Measurements from ENCODE around the gene DNM3.

Gene DNM3

DNA sequence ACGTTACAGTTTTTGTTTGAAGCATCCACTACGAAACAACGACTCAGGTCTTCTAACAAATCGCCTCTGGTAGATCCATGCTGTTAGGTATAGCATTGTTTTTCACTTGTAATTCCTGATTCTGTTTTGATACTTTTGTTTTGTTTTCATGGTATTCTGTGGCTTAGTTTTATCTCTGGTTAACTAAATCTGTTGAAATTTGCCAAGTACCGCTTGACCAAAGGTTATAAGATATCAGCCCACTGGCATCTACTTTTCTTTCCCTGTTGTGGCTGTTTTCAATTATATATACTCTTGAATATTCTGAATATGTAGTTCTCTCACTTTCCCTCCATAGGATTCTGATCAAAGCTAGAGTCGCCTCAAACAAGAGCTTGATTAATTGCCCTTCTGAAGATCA, 304.4 kb downstream of the DNM3 start:
- ATAC-seq = no peak

DNA sequence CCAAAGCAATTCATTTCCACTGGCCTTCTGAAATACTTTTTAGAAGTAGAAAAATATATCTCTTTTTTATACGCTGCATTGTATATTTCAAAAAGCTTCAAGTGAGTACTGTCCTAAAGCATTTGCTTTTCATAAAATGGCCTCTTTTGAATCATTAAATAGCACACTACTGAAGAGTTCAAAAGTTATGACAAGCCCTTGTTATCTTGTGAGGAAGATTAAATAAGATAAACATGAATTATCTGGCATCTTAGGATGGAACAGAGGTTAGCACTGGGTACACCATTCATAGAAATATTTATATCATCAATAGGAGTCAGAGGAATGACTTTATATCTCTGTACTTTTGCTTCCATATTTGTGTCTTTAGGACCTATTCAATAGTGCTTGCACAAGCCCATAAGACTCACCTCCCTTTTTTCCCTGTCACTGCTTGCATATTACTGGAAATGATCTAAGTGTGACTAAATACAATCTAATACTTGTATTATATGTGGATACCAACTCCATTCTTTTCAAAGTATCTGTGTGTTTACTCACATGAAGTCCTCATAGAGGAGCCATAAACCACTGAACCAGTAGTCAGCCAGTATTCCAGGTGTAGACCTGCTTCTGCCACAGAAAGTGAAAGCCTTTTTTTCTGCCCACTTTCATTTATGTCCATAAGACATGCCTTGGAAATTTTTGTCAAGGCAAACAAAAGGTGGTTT, 305.0 kb downstream of the DNM3 start:
- ATAC-seq = no peak

GRCh38 chr1:172147541-172147940, 306.2 kb downstream of the DNM3 start:
- no peak for ATAC-seq

DNA sequence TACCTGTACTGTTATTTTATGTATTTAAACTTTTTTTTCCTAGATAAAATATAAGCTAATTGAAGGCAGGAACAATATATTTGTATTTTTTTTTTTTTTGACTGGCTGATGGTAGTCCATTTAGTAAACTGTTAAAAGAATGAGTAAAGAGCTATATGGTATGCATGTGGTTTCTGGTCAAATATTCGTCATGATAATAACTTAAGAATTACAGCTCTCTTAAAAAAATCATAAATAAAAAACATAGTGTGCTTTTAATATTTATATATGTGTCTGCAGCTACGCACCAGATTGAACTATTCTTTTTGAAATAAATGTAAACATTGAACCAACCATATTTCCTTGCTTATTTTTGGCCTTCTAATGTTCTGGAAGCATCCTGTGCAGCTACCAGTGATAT, 306.9 kb downstream of the DNM3 start:
- no peak for ATAC-seq

GRCh38 chr1:172148707-172149106, 307.4 kb downstream of the DNM3 start:
- ATAC-seq = no peak

- no peak for ATAC-seq
Measured at GRCh38 chr1:172149346-172149745, 308.0 kb downstream of the DNM3 start.

- peak; percentile 98 to 100 for ATAC-seq
Measured at GRCh38 chr1:172154551-172154950, 313.3 kb downstream of the DNM3 start.

- no peak for ATAC-seq
Measured at GRCh38 chr1:172155766-172156165, 314.5 kb downstream of the DNM3 start.

DNA sequence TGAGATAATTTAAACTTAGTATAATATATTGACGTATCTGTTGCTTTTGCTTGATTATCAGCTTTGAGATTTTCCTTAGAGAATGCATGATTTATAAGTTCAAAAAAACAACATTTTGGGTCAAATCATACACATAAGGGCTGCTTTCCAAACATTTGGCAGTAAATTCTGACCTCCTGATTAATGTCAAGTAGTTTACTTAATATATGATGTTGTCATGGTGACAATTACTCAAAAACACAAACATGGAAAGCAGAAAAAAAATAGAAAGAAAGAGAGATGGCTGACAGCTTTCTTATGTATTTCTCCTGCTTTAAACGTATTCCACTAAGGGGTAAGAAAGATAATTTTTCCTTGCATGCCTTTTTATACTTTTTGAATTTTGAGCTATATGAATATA, 320.9 kb downstream of the DNM3 start:
- ATAC-seq = no peak

GRCh38 chr1:172163498-172164215, 322.4 kb downstream of the DNM3 start:
- no peak for ATAC-seq

GRCh38 chr1:172165403-172165802, 324.1 kb downstream of the DNM3 start:
- no peak for ATAC-seq

DNA sequence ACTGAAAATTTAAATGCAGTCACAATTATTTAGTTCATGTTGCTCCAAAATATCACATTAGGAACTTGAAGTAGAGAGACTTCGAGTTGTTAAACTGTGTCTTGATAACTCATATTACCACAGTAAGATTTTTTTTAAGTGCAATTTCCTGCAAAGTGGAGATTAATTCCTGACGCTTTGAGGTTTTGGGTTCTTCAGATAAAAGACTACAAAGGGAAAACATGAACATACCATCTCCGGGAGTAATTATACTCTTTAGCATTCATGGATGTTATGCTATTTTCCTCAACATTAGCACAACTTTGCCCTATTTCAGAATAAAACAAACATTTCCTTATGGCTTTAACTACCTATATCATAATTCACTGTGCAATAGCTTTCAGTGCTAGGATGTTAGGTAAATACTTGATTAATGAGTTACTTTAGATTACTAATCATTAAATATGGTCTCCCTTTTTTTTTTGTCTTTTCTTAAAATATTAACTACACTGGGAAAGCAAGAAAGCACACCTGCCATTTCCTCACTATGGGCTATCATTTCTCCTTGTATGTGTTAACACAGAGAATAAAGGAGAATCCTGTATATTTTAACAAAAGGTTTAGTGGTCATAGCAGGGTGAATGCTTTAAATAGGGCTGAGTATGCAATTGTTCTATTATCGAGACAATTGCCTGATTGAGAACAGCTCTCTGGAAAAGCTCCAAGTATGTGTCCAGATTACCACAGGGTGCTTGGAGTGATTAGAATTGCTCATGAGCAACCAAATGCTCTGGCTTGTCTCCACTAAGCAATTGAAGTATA, 326.7 kb downstream of the DNM3 start:
- ATAC-seq = no peak

GRCh38 chr1:172168597-172168872, 327.2 kb downstream of the DNM3 start:
- no peak for ATAC-seq

DNA sequence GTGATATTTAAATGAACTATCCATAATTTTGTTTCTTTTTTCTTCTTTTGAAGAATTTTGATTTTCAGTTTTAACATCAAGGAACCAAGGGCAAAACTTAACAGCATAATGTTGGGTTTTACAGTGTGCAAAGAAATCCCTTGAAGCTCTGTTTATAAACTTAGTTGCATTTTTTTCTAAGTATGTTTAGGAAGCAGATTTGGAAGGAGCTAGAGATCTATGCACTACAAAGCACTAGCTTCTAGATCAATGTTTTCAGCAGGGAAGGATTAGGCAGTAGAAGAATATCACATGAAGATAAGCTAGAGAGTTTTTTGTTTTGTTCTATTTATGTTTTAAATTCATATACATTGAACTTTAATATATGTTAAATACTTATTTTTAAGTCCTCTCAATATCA, 328.5 kb downstream of the DNM3 start:
- ATAC-seq = no peak

GRCh38 chr1:172172352-172172831, 331.1 kb downstream of the DNM3 start:
- no peak for ATAC-seq

GRCh38 chr1:172176206-172176605, 334.9 kb downstream of the DNM3 start:
- ATAC-seq = no peak

DNA sequence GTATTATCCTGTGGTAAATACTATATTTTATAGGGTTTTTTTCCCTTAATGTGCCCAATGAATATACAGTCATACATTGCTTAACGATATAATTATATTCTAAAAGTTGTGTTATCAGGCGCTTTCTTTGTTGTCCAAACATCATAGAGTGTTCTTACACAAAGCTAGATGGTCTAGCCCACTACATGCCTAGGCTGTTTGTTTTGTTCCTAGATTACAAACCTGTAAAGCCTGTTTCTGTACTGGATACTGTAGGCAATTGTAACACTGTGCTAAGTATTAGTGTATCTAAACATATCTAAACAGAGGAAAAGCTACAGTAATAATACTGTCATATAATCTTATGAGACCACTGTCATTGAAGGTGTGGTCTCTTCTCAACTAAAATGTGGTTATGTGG, 336.6 kb downstream of the DNM3 start:
- ATAC-seq = no peak

DNA sequence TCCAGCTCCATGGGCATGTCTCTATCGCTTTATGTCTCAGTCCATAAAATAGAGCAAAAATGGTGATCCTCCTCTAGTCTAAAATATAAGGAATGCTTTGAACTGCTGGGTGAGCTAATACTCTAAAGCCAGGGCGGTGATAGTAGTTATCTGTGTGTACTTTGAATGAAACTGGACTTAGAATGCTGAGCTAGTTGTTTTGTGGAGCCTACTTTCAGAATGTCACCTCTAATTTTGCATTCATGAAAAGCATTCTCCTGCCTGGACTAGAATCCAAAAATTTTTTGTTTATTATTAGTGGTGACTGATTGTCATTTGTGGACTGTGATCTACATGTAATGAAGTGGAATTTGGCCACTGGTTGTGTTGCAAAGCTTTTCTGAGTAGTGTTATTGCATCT, 337.6 kb downstream of the DNM3 start:
- no peak for ATAC-seq

DNA sequence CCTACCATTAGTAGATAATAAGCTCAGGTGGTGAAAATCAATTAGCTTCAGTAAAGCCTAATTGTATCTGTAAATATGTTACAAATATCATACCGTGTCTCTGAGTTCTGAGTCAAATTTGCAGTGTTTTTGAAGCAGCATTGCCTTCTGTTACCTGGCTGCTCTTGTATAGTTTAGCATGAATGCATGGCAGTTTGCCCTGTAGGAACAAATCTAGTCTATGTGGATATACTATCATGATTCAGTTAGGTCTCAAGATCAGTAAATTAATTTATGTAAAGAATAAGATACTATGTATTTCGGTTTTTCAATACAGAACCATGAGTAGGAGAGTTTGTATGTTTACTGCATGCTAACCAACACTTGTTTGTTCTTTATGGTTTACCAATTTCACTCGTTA, 338.6 kb downstream of the DNM3 start:
- no peak for ATAC-seq

GRCh38 chr1:172180501-172181285, 339.4 kb downstream of the DNM3 start:
- peak; percentile 75 to 77 for ATAC-seq

DNA sequence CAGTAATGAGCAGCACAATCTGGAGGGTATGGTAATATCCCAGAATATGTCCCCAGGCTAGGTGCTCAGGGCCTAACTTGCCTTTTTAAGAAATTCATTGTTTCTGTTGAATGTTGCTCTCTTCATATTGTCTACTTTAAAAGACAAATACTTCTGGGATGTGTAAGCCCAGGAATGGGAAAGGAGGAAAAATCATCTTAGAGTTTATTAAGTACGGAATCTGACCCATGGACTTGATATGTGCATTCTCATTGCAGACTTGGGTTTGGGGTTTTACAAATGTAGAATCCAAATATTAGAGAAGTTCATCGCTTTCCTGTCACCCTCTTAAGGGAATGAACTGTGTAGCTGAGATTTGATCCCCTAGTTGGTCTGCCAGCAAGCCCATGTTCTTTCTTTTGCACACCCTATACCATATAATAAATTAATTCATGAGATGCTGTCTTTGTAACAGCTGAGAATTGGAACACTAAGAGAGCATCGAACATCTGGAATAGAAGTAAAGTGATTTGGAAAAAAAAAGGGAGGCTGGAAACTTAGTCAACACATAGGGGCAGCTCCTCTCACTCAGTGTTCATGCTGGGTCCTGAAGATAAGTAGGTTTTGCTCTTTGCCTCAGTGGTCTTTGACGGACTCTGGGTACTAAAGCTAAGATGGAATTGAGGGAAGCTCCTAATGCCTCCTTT, 343.4 kb downstream of the DNM3 start:
- no peak for ATAC-seq

DNA sequence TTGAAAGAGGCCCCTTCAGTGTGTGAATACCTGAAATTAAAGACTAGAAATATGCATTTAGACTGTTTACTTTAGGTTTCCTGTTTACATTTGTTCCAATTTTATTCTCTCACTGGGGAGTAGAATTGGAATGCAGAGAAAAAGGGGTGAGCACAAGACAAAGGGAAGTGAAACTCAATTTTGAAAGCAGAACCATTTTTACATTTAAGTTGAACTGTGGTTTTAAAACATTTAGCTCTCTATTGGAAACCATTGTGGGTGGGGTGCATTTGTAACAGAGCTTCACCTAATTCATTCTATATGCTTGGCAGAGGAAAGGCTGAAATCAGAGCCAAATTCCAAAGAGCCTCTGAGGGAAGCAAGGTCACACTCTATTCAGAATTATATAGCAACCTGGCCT, 343.9 kb downstream of the DNM3 start:
- ATAC-seq = no peak
